HEK293 (cell line): ENCODE data around the gene SIRT1.

Source experiments
- HIC1 ChIP-seq: fragments of 450-650 bp; formaldehyde crosslinking; IDR thresholded peaks from 2 replicates; pipeline ENCODE4 v1.5.1; 2016; ENCODE audit warnings: missing biosample characterization, missing genetic modification characterization
- HOXA7 ChIP-seq: sonication (generic); formaldehyde crosslinking; IDR thresholded peaks from 2 replicates; pipeline ENCODE4 v1.8.1; 2022; ENCODE audit warnings: missing genetic modification reagents, borderline replicate concordance
- KLF16 ChIP-seq: fragments of 450-650 bp; formaldehyde crosslinking; IDR thresholded peaks from 2 replicates; pipeline ENCODE4 v1.5.1; 2017; ENCODE audit warnings: missing biosample characterization, missing genetic modification characterization
- MZF1 ChIP-seq: fragments of 450-650 bp; formaldehyde crosslinking; IDR thresholded peaks from 2 replicates; pipeline ENCODE4 v1.5.1; 2017; ENCODE audit warnings: missing biosample characterization, missing genetic modification characterization, borderline replicate concordance
- OSR2 ChIP-seq: fragments of 450-650 bp; formaldehyde crosslinking; IDR thresholded peaks from 2 replicates; pipeline ENCODE4 v1.5.1; 2016; ENCODE audit warnings: missing biosample characterization, missing genetic modification characterization
- PRDM2 ChIP-seq: fragments of 450-650 bp; formaldehyde crosslinking; IDR thresholded peaks from 2 replicates; pipeline ENCODE4 v1.5.1; 2016; ENCODE audit warnings: missing biosample characterization, missing genetic modification characterization, borderline replicate concordance
- PRDM6 ChIP-seq: fragments of 450-650 bp; formaldehyde crosslinking; IDR thresholded peaks from 2 replicates; pipeline ENCODE4 v1.5.1; 2017; ENCODE audit warnings: missing biosample characterization, missing genetic modification characterization
- SP3 ChIP-seq: fragments of 450-650 bp; formaldehyde crosslinking; IDR thresholded peaks from 2 replicates; pipeline ENCODE4 v1.5.1; 2016; ENCODE audit warnings: missing biosample characterization, missing genetic modification characterization
- ZNF121 ChIP-seq: fragments of 450-650 bp; formaldehyde crosslinking; IDR thresholded peaks from 2 replicates; pipeline ENCODE4 v1.5.1; 2016; ENCODE audit warnings: missing biosample characterization, missing genetic modification characterization
- ZNF132 ChIP-seq: fragments of 450-650 bp; formaldehyde crosslinking; IDR thresholded peaks from 2 replicates; pipeline ENCODE4 v1.5.1; 2017; ENCODE audit warnings: missing biosample characterization, missing genetic modification characterization, borderline replicate concordance
- ZNF148 ChIP-seq: fragments of 450-650 bp; formaldehyde crosslinking; IDR thresholded peaks from 2 replicates; pipeline ENCODE4 v1.5.0; 2017; ENCODE audit warnings: missing biosample characterization, missing genetic modification characterization, borderline replicate concordance
- ZNF18 ChIP-seq: fragments of 450-650 bp; formaldehyde crosslinking; IDR thresholded peaks from 2 replicates; pipeline ENCODE4 v1.5.1; 2016; ENCODE audit warnings: missing biosample characterization, missing genetic modification characterization
- ZNF184 ChIP-seq: fragments of 450-650 bp; IDR thresholded peaks from 2 replicates; pipeline ENCODE4 v1.5.1; 2018; ENCODE audit warnings: missing biosample characterization, mild to moderate bottlenecking, missing genetic modification characterization
- ZNF248 ChIP-seq: fragments of 450-650 bp; formaldehyde crosslinking; IDR thresholded peaks from 2 replicates; pipeline ENCODE4 v1.5.1; 2017; ENCODE audit warnings: missing biosample characterization, missing genetic modification characterization
- ZNF266 ChIP-seq: fragments of 450-650 bp; formaldehyde crosslinking; IDR thresholded peaks from 2 replicates; pipeline ENCODE4 v1.5.1; 2016; ENCODE audit warnings: missing biosample characterization, missing genetic modification characterization, low read depth
- ZNF350 ChIP-seq: fragments of 450-650 bp; formaldehyde crosslinking; IDR thresholded peaks from 2 replicates; pipeline ENCODE4 v1.5.0; 2017; ENCODE audit warnings: missing biosample characterization, mild to moderate bottlenecking, missing genetic modification characterization
- ZNF488 ChIP-seq: fragments of 450-650 bp; formaldehyde crosslinking; IDR thresholded peaks from 2 replicates; pipeline ENCODE4 v1.5.1; 2016; ENCODE audit warnings: missing biosample characterization, missing genetic modification characterization
- ZNF624 ChIP-seq: fragments of 450-650 bp; formaldehyde crosslinking; IDR thresholded peaks from 2 replicates; pipeline ENCODE4 v1.5.1; 2017; ENCODE audit warnings: missing biosample characterization, missing genetic modification characterization
- ZNF645 ChIP-seq: fragments of 450-650 bp; formaldehyde crosslinking; IDR thresholded peaks from 2 replicates; pipeline ENCODE4; 2016; ENCODE audit warnings: missing biosample characterization, missing genetic modification characterization
- ZNF664 ChIP-seq: fragments of 450-650 bp; formaldehyde crosslinking; IDR thresholded peaks from 2 replicates; pipeline ENCODE4 v1.5.1; 2016; ENCODE audit warnings: missing biosample characterization, missing genetic modification characterization
- ZNF776 ChIP-seq: fragments of 450-650 bp; formaldehyde crosslinking; IDR thresholded peaks from 2 replicates; pipeline ENCODE4 v1.5.0; 2017; ENCODE audit warnings: missing biosample characterization, missing genetic modification characterization, borderline replicate concordance
- ZNF843 ChIP-seq: fragments of 450-650 bp; formaldehyde crosslinking; IDR thresholded peaks from 2 replicates; pipeline ENCODE4 v1.5.1; 2016; ENCODE audit warnings: missing biosample characterization, missing genetic modification characterization
- ZSCAN16 ChIP-seq: fragments of 450-650 bp; formaldehyde crosslinking; IDR thresholded peaks from 2 replicates; pipeline ENCODE4 v1.5.1; 2016; ENCODE audit warnings: missing biosample characterization, missing genetic modification characterization
- ZXDB ChIP-seq: fragments of 450-650 bp; formaldehyde crosslinking; IDR thresholded peaks from 2 replicates; pipeline ENCODE4 v1.5.1; 2016; ENCODE audit warnings: missing biosample characterization, missing genetic modification characterization

The SIRT1 gene

GRCh38 chr10:67884313-67884841 is at the start of gene SIRT1 (continued):
- TF ChIP-seq ZNF18: 0 out of 2 replicates have a peak, but pooled peaks have one; percentile 18
- TF ChIP-seq ZNF148 (tag by site-specific recombination): no peak
- TF ChIP-seq ZNF843: peak; percentile 70; the same call in 1 of the 2 replicates
- no peak for TF ChIP-seq ZNF664 (tag by site-specific recombination)
- TF ChIP-seq ZNF776 (tag by site-specific recombination): no peak
- TF ChIP-seq SP3 (tag by site-specific recombination): peak; percentile 70
- peak; percentile 97 for TF ChIP-seq HIC1
- TF ChIP-seq ZNF248: no peak
- 0 out of 2 replicates have a peak, but pooled peaks have one; percentile 24 for TF ChIP-seq ZNF184 (tag by site-specific recombination)
- TF ChIP-seq ZNF132 (tag by site-specific recombination): no peak
- no peak for TF ChIP-seq HOXA7 (CRISPR knock-in tag)
- TF ChIP-seq ZNF488 (tag by site-specific recombination): no peak
- TF ChIP-seq ZNF350 (tag by site-specific recombination): no peak
- peak; percentile 53 for TF ChIP-seq OSR2 (tag by site-specific recombination)
- TF ChIP-seq ZXDB (tag by site-specific recombination): peak; percentile 87
- no peak for TF ChIP-seq ZNF121 (tag by site-specific recombination)
- TF ChIP-seq MZF1 (tag by site-specific recombination): no peak
- no peak for TF ChIP-seq PRDM2 (tag by site-specific recombination)
- peak; percentile 93 for TF ChIP-seq KLF16 (tag by site-specific recombination)
- TF ChIP-seq ZNF624 (tag by site-specific recombination): no peak
- TF ChIP-seq ZSCAN16: no peak
- TF ChIP-seq ZNF645: no peak
- no peak for TF ChIP-seq ZNF266
- no peak for TF ChIP-seq PRDM6 (tag by site-specific recombination)
